Loucy (cell line): ENCODE data around the gene PPP1R14B.

ENCODE experiments used
- H2AFZ ChIP-seq: fragments of 200-600 bp; sonication (generic); 2 replicates; pipeline ENCODE4 v1.6.0; 2016; ENCODE audit warnings: antibody characterized with exemption, mild to moderate bottlenecking, low read length, moderate library complexity
- H3F3A ChIP-seq: fragments of 200-600 bp; 2 replicates; pipeline ENCODE4 v1.6.0; 2016; ENCODE audit warnings: antibody characterized with exemption, low read depth, mild to moderate bottlenecking
- H3K27me3 ChIP-seq: fragments of 200-600 bp; sonication (generic); 2 replicates; pipeline ENCODE4 v1.6.1; 2014; ENCODE audit warnings: low read length, mild to moderate bottlenecking; ENCODE audit not compliant: insufficient read depth, poor library complexity, severe bottlenecking
- H3K36me3 ChIP-seq: fragments of 200-600 bp; sonication (generic); 2 replicates; pipeline ENCODE4 v1.6.1; 2016; ENCODE audit warnings: low read length; ENCODE audit not compliant: insufficient read depth
- H3K4me1 ChIP-seq: fragments of 200-600 bp; sonication (generic); 2 replicates; pipeline ENCODE4 v1.5.1; 2014; ENCODE audit warnings: low read length, mild to moderate bottlenecking; ENCODE audit not compliant: insufficient read depth, poor library complexity, severe bottlenecking
- H3K4me2 ChIP-seq: fragments of 200-600 bp; sonication (generic); 2 replicates; pipeline ENCODE4 v1.6.0; 2014; ENCODE audit warnings: antibody characterized with exemption, low read length, low read depth, mild to moderate bottlenecking; ENCODE audit not compliant: poor library complexity, severe bottlenecking
- H3K4me3 ChIP-seq: fragments of 200-600 bp; sonication (generic); 2 replicates; pipeline ENCODE4 v1.5.1; 2014; ENCODE audit warnings: low read length, mild to moderate bottlenecking, mixed read lengths; ENCODE audit not compliant: poor library complexity, severe bottlenecking
- H3K79me2 ChIP-seq: fragments of 200-600 bp; sonication (generic); 2 replicates; pipeline ENCODE4 v1.6.1; 2014; ENCODE audit warnings: low read length; ENCODE audit not compliant: insufficient read depth
- H3K9ac ChIP-seq: fragments of 200-600 bp; sonication (generic); 2 replicates; pipeline ENCODE4 v1.6.0; 2014; ENCODE audit warnings: mild to moderate bottlenecking, low read depth, low read length, moderate library complexity; ENCODE audit not compliant: poor library complexity, severe bottlenecking
- H3K9me2 ChIP-seq: fragments of 200-600 bp; sonication (generic); replicated peaks from 2 replicates; pipeline ENCODE4 v1.6.1; 2016; ENCODE audit warnings: low read depth, low read length, mixed read lengths
- H3K9me3 ChIP-seq: fragments of 200-600 bp; sonication (generic); 2 replicates; pipeline ENCODE4 v1.6.1; 2014; ENCODE audit warnings: mild to moderate bottlenecking, antibody characterized with exemption, low read length, low read depth; ENCODE audit not compliant: insufficient read depth
- H4K20me1 ChIP-seq: fragments of 200-600 bp; sonication (generic); 2 replicates; pipeline ENCODE4 v1.6.0; 2014; ENCODE audit warnings: antibody characterized with exemption, low read length, mild to moderate bottlenecking; ENCODE audit not compliant: insufficient read depth, poor library complexity, severe bottlenecking
- EZH2phosphoT487 ChIP-seq: fragments of 200-600 bp; IDR thresholded peaks from 2 replicates; pipeline ENCODE4 v1.6.1; 2018; ENCODE audit warnings: antibody characterized with exemption, mild to moderate bottlenecking, moderate library complexity, borderline replicate concordance
- TF ChIP-seq, protein P1 (sequence below): fragments of 200-600 bp; sonication (generic); conservative IDR thresholded peaks from 2 replicates; pipeline ENCODE4 v1.5.1; 2014; ENCODE audit warnings: mild to moderate bottlenecking, antibody characterized with exemption, low read length

The PPP1R14B gene

DNA sequence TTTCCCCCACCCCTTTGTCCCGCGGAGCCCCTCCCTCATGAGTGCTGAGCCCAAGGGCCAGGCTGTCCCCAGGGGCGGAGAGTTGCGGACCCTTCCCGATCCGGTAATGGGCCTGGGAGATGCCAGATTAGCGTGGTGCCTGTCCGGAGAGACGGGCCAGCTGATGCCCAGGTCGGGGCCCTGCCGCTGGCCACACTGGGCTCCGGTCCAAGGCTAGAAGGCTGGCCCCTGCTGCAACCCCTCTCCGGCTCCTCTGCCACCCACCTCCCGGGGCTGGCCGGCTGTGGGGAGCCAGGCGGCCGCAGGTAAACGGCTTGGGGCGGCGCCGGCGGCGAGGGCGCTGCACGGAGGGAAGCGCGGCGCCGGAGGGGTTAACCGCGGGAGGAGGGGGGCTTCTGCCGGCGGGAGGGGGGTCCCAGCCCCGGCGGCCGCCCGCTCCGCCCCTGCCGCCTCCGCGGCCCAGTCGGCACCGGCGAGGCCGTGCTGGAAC, 44.6 kb upstream of the PPP1R14B start, which contains the start of gene KCNK4:
KCNK4 (plus strand) TSS at position 41 of the 490 bp plus-strand sequence. CDS start 1,717 bp downstream, outside the sequence.
- H2AFZ ChIP-seq = no peak within 1 kb of the TSS
- H3K4me2 ChIP-seq = no peak within 1 kb of the TSS
- no peaks in the 10 kb centered on the region for H3K36me3 ChIP-seq
- H3K9me2 ChIP-seq = no peaks in the 10 kb centered on the region
- H3K9me3 ChIP-seq = no peaks in the 10 kb centered on the region
- H3K27me3 ChIP-seq = no peaks in the 10 kb centered on the region
- H3K4me3 ChIP-seq = no peak within 1 kb of the TSS
- no peaks in the 10 kb centered on the region for H3K4me1 ChIP-seq
- H3F3A ChIP-seq = no peaks in the 10 kb centered on the region
- H3K9ac ChIP-seq = no peak within 1 kb of the TSS
- TF ChIP-seq, protein P1, sequence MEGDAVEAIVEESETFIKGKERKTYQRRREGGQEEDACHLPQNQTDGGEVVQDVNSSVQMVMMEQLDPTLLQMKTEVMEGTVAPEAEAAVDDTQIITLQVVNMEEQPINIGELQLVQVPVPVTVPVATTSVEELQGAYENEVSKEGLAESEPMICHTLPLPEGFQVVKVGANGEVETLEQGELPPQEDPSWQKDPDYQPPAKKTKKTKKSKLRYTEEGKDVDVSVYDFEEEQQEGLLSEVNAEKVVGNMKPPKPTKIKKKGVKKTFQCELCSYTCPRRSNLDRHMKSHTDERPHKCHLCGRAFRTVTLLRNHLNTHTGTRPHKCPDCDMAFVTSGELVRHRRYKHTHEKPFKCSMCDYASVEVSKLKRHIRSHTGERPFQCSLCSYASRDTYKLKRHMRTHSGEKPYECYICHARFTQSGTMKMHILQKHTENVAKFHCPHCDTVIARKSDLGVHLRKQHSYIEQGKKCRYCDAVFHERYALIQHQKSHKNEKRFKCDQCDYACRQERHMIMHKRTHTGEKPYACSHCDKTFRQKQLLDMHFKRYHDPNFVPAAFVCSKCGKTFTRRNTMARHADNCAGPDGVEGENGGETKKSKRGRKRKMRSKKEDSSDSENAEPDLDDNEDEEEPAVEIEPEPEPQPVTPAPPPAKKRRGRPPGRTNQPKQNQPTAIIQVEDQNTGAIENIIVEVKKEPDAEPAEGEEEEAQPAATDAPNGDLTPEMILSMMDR = no peak
- no peak for TF ChIP-seq EZH2phosphoT487
- H4K20me1 ChIP-seq = no peaks in the 10 kb centered on the region
- H3K79me2 ChIP-seq = peaks cover 5% of the 10 kb centered on the region; the same call in 1 of the 2 replicates

DNA sequence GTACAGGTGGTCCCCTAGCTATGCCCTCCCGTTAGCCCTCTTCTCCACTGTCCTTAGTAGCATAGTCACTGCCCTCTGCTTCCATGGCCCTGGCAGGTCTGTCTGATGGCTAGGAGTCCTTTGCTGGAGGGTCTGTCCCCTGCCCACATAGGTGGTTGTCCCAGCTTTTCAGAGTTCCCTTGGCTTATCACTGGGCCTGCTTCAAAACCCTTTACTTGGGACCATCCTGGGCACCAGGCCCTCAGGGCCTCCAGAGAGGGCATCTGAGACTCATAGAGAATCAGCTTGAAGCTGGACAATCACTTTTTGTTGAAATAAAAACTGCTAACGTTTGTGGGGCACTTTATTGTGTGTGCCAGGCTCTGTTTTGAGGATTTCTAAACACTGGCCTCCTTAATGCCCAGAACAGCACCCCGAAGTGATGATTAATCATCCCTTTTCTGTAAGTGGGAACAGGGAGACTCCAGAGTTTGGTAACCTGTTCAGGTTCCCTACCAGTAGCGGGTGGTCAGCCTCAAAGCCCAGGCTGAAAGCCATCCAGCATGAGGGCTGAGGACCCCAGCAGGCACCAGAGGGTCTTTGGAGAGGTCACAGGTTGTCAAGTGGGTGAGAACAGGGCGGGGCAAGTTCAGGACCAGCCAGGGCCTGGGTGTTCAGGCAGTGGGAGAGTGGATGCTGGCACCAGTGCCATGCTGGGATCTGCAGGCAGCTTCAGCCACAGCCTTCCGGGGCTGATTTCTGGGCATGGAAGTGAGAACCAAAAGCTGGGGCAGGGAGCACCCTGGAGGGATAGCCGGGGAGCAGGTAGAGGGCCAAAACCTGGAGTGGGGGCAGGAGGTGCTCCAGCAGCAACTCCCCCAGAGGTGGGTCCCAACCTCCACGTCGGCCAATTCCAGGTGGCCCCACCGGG, 43.9 kb upstream of the PPP1R14B start:
- peaks cover 5% of the 10 kb centered on the region; the same call in 1 of the 2 replicates for H3K79me2 ChIP-seq
- H3K9ac ChIP-seq = no peak overlapping the region
- H3K9me3 ChIP-seq = no peaks in the 10 kb centered on the region
- no peak overlapping the region for H3K4me3 ChIP-seq
- no peak overlapping the region for H3K4me2 ChIP-seq
- TF ChIP-seq, protein P1 = no peak
- no peak for TF ChIP-seq EZH2phosphoT487
- no peaks in the 10 kb centered on the region for H4K20me1 ChIP-seq
- H3K4me1 ChIP-seq = peaks cover 3% of the 10 kb centered on the region
- no peak overlapping the region for H2AFZ ChIP-seq
- H3K9me2 ChIP-seq = no peaks in the 10 kb centered on the region
- no peaks in the 10 kb centered on the region for H3F3A ChIP-seq
- no peaks in the 10 kb centered on the region for H3K36me3 ChIP-seq
- H3K27me3 ChIP-seq = no peaks in the 10 kb centered on the region

DNA sequence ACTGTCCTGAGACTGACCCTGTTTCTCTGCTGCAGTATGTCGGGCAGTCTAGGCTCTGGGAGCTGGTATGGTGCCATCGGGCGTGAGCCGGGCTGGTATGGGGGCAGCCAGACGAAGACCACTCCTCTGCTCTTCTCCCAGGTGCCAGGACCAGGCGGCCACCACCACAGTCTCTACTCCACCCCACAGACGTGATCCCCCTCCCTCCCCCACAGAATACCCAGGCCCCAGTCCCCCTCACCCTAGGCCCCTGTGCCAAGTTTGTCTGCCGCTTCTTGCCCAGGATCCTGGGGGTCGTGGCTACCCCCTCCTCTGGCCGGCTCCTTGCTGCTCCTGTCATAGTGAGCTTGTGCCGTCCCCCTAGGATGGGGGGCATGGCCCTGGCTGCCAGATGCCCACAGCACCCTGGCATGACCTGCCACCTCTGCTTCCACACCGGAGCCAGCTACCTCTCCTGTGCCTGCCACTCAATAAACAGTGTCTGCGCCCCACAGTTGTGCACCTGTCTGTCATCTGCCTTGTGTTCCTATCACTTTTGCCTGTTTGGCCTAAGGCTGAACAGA, 42.3 kb upstream of the PPP1R14B start:
- Histone ChIP-seq H3K79me2 (peaks cover 5% of the 10 kb centered on the region; the same call in 1 of the 2 replicates), H4K20me1 (no peaks in the 10 kb centered on the region), H3K27me3 (no peaks in the 10 kb centered on the region), H3F3A (no peaks in the 10 kb centered on the region), H3K9me2 (no peaks in the 10 kb centered on the region), H3K36me3 (no peaks in the 10 kb centered on the region), H3K4me1 (peaks cover 4% of the 10 kb centered on the region), H3K9me3 (no peaks in the 10 kb centered on the region), H3K9ac (no peak overlapping the region), H2AFZ (no peak overlapping the region), H3K4me2 (no peak overlapping the region), H3K4me3 (no peak overlapping the region)
- no peak for TF ChIP-seq EZH2phosphoT487
- TF ChIP-seq, protein P1 = no peak
